HG03565 (cell line): ENCODE results near the gene SMC3.

Source experiments
- ATAC-seq: cut with Tn5 transposase; IDR thresholded peaks from one replicate; pipeline ENCODE4 v1.9.1; 2021; ENCODE audit warnings: mild to moderate bottlenecking, moderate library complexity; ENCODE audit not compliant: unreplicated experiment

Gene SMC3

GRCh38 chr10:110544958-110545537 lies 22.4 kb upstream of the SMC3 start:
- ATAC-seq = no peak

GRCh38 chr10:110546077-110546476 lies 21.4 kb upstream of the SMC3 start:
- no peak for ATAC-seq

- no peak for ATAC-seq
These were observed 20.9 kb upstream of the SMC3 start for GRCh38 chr10:110546499-110547110.

- peak; percentile 56 for ATAC-seq
These were observed 20.2 kb upstream of the SMC3 start for GRCh38 chr10:110547139-110547761.

GRCh38 chr10:110548002-110548401 lies 19.5 kb upstream of the SMC3 start:
- no peak for ATAC-seq

- ATAC-seq = no peak
These were observed 18.3 kb upstream of the SMC3 start for GRCh38 chr10:110549211-110549610.

GRCh38 chr10:110553905-110554304 lies 13.6 kb upstream of the SMC3 start:
- ATAC-seq = no peak

- ATAC-seq = no peak
These were observed 11.2 kb upstream of the SMC3 start for GRCh38 chr10:110556296-110556695.

- ATAC-seq = no peak
These were observed 10.4 kb upstream of the SMC3 start for GRCh38 chr10:110556969-110557601.

- ATAC-seq = no peak
These were observed 9.5 kb upstream of the SMC3 start for GRCh38 chr10:110558041-110558440.

- ATAC-seq = no peak
These were observed 7.5 kb upstream of the SMC3 start for GRCh38 chr10:110560012-110560411.

- no peak for ATAC-seq
These were observed 6.2 kb upstream of the SMC3 start for GRCh38 chr10:110561292-110561691.

- ATAC-seq = no peak
These were observed 5.1 kb upstream of the SMC3 start for GRCh38 chr10:110562348-110562747.

- ATAC-seq = no peak
These were observed 4.4 kb upstream of the SMC3 start for GRCh38 chr10:110563132-110563531.

GRCh38 chr10:110566472-110567200 lies 859 bp upstream of the SMC3 start:
- ATAC-seq = no peak

GRCh38 chr10:110568055-110568735 lies 700 bp downstream of the SMC3 start:
- peak; percentile 17 for ATAC-seq

GRCh38 chr10:110569122-110569521 lies 1.6 kb downstream of the SMC3 start:
- no peak for ATAC-seq

- no peak for ATAC-seq
These were observed 2.2 kb downstream of the SMC3 start for GRCh38 chr10:110569736-110570135.

- no peak for ATAC-seq
These were observed 3.7 kb downstream of the SMC3 start for GRCh38 chr10:110571093-110571743.

GRCh38 chr10:110572862-110573261 lies 5.4 kb downstream of the SMC3 start:
- ATAC-seq = no peak
